TTC549 (cell line): Measurements from ENCODE around the gene CIITA.
"Not testable (repeated sequence)": the region's sequence is repeated elsewhere in the genome, so short reads cannot be mapped to it uniquely, and the experiment has no call there.

Experiments used
- FAIRE-seq: peaks from 2 replicates; lab custom pipeline; 2012; peaks lifted over from hg19 to GRCh38; lab: Jason Lieb, UNC

The CIITA gene

GRCh38 chr16:10936272-10936984, 59.4 kb downstream of the CIITA start:
- no peak for FAIRE-seq

DNA sequence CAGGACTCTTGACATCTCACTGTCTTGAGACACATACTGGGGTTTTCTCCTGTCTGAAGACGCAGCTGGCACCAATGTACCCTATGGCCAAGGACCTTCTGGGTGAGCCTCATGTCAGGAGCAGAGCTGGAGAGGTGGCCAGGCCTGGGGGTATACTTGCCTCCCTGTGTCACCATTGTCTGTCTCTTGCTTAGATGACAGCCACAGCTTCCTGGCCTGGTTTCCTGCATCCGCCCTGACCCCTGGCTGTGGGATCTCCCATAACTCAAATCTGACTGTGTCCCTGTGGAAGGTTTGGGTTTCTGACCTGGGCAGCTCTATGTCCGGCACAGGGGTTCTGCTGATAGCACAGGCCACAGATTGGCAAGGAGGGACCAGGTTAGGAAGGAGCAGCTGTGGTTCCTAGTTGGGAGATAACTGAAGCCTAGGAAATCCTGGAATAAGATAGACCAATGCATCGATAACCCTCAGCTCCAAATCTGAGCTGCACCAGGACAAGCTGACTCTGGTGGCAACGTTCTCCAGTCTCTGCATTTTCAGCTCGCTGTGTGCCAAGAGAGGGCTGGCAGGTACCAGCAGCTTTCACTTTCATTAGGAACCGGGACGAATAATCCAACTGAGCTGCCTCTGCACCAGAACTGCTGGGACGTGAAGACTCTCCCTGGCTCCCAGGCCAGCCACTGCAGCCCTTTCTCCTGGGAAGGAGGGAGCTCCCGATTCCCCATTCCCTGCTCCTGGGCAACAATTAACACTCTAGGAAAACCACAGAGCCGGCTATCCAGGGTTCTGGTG, 60.3 kb downstream of the CIITA start:
- FAIRE-seq, result no peak

DNA sequence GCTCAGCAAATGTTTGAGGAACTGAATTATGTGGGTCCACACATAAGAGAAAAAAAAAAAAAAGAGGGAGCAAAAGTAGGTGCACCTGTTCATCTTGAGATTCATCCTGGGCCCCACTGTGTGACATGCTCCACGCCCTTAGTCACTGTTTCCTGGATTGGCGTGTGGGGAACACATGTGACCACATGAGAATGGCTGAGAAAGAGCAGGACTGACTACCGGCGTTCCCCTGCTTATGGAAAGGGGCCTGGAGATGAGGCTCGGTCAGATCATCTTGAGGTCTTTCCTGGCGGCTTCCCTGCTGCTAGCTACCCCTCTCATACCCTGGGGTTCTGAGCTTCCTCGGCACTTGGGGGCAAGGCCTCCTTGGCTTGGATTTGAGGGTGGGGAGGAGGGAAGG, 61.3 kb downstream of the CIITA start:
- no peak for FAIRE-seq

- no peak for FAIRE-seq
These were observed 62.0 kb downstream of the CIITA start for GRCh38 chr16:10938796-10939648.

DNA sequence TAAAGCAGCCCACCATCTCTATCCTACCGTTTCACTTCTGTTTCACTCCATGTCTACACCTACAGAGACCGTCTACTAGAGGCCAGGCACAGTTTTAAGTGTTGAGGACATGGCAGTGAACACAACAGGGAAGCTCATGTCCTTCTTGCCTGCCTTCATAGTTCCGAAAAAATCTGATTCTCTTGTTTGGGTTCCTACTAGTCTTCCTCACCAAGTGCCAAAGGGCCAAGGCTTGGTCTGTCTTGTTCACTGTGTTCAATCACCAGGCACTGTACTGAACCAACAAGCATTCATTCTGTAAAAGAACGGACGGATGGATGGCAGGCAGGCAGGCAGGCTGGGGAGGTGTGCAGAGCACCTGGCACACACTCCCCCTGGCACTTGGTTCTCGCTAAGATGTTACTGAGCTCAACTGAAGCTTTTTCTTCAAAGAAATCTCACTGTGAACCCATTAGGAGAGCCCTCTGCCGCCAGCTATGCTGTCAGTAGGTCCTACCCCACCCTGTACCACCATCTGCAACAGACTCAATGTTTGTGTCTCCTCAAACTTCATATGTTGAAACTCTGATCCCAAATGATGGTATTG, 62.7 kb downstream of the CIITA start:
- FAIRE-seq, result no peak

DNA sequence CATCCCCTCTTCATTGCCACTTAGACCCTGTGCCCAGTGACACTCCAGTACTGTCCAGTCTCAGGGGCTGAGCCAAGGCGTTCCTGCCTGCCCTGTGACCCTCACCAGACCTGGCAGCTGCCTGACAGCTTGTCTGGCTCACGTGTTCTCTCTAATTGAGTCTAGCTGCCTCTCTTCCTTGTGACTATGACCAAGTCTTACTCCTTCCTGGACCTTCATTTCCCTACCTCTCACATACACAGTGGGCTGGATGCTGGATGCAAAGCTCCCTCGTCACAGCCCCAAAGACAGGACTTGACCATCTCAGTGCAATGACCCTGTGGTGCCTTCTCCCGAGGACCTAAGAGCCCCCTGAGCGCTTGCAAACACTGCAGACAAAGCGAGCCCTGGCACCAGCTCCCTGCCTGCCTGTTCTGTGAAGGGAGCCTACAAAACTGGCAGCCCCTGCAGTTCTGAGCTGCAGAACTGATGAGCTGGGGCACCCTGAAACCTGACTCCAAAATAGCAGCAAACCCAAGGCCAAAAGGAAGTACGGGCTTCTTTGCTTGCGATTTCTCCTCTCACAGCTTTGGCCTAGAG, 63.6 kb downstream of the CIITA start:
- FAIRE-seq, result no peak

DNA sequence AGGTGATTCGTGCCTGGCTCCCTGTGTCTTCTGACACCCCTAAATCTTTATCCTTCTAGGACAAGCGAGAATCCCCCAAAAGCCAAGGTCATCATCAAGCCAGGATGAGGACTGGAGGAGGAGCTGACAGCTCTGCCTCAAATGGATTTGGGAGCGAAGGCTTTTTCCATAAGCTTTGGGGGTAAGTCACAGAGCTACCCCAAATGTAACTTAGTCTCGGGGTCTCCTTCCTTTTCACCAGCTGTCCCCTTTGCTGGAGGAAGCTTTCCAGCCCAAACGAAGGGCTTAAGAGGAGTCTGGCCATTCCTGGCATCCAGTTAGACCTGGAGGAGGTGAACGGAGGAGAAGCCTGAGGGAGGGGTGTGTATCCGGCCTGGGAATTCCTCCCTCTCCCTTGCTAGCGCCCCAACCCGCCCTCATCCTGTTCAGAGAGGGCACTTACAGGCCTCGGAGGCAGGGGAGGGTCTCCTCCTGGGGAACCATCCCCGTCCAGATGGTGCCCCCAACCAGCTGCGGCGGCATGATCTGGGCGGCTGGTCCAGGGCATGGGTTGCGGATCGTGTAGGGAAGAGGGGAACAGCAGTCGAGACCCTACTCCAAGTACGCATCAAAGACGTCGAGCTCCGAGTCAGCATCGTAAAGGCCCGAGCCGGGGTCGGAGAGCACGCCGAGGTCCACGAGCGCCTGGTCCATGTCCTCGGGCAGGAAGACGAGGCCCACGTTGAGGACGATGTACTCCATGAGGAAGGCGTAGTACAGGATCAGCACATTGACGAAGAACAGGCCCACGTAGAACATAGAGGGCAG, 64.3 kb downstream of the CIITA start:
- FAIRE-seq, result no peak

- FAIRE-seq, result not testable (repeated sequence)
These were observed 64.9 kb downstream of the CIITA start for GRCh38 chr16:10941935-10942351.

DNA sequence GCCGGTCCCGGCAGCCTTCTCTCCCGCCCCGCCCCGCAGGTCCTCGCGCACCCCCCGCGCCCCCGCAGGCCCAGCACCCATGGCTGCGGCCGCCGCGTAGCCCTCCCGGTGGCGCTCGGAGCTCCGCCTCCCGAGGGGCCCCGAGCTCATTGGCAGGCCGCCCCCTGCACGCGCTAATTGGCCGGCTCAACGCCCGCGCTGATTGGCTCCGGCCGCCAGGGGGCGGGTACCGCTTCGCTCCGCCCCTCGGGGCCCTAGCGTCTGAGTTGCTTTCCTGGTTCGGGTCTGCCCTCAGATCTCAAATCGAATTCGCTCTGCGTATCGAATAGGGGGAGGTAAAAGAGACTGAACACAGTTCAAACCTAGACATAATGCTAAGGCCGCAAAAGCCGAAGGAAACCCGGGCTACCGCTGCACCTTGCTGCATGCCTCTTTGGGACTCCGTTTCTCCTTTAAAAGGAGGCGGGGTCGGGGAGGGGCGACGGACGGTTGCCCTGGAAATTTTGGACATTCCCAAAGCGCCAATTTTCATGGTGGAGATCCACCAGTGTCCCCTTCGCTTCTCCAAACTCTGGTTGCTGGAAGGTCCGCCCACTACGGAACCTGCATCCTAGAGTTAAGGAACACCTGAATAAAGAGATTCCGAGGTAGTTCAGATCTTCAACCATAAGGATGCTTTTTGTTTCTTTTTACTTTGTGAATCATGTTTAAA, 65.5 kb downstream of the CIITA start, which contains the start of gene DEXI:
TSS of gene DEXI (minus strand) at position 117 of the 712 bp plus-strand sequence. CDS start 463 bp downstream, outside the sequence.
- no peak for FAIRE-seq

- no peak for FAIRE-seq
These were observed 66.0 kb downstream of the CIITA start for GRCh38 chr16:10943064-10943353.

DNA sequence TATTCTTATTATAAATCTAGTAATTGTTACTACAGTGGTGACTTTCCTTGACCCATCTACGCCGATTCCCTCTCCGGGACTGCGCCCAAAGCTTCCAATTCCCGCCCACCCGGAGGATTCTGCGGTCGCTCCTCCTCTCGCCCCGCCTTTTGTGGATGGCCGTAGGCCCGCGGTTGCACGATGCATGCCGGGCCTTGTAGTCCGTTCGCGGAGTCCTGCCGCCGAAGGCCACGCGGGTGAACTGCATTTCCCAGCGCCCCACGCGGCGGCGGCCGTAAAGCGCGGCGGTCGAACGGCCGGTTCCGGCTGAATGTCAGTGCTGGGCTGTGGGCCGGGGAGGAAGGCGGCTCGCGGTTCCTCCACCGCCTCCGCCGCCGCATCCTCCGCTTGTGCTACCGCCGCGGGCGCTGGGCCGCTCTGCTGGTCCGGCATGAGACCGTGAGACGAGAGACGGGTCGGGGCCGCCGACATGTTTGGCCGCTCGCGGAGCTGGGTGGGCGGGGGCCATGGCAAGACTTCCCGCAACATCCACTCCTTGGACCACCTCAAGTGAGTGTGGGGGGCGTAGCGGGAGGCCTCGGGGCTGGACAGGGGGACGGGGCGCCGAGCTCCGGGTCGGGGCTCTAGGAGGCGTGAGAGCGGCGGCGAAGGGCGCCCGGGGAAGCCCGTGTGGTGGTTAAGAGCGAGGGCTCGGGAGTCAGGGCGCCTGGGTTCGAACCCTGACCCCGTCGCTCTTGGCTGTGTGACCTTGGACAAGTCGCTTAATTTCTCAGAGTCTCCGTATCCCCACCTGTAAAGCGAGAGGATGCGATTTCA, 67.5 kb downstream of the CIITA start, which contains the start of gene CLEC16A:
TSS of gene CLEC16A (plus strand) at position 316 of the 816 bp plus-strand sequence. CDS start at position 470, 154 bp downstream.
- peak; percentile 72 for FAIRE-seq

- FAIRE-seq, result no peak
These were observed 68.2 kb downstream of the CIITA start for GRCh38 chr16:10945065-10945787.

DNA sequence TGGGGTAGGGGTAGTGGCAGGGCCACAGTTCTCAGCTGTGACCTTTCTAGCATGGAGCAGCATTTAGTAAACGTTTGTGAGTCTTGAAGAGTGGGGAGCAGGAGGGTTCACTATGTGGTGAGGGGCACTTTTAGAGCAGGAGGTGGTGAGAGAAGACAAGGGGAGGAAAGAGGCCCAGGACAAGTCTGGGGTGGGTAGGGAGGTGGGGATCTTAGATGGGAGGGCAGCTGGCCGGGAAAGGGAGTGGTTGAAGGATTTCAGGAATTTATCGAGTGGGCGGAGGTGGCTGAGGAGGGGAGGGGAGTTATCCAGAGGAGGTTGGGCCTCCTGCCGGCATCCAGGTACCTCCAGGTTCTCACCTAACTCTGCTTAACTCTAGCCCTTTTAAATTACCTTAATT, 69.3 kb downstream of the CIITA start:
- no peak for FAIRE-seq

GRCh38 chr16:10947211-10947787, 70.3 kb downstream of the CIITA start:
- no peak for FAIRE-seq

GRCh38 chr16:10949424-10949970, 72.5 kb downstream of the CIITA start:
- FAIRE-seq, result no peak

DNA sequence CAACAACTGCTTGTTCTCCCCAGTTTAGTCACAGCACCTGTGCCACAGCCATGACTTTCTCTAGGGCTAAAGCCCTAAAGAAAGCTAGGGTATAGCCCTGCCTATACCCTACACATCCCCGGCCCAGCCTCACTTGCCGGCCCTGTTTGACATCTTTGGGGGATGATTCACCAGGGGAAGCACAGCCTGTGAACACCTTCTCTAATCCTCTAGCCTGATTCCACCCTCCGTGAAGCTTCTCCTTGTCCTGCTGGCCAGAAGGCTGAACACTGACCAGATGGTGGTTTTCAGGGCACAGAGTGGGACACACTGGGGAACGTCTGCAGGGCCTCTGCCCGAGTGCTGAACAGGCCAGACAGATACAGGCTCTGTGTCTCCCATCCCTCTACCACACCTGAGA, 73.4 kb downstream of the CIITA start:
- no peak for FAIRE-seq

DNA sequence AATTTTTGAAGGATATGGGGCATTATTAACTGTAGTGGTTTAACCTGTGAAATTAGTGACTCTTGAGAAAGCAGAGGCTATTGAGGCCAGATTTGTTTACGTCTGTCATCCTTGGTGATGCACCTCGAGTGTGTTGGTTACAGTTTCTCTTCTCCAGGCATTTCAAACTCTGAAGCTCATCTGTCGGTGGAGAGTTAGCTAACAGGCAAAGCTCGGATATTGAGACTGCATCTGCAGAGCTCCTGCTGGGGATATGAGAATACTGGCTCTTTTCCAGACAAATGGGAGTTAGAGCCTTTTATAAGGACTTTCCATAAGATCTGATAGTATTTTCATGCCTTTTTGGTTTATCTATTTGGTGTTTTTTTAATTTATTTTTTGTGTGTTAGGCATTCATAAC, 74.0 kb downstream of the CIITA start:
- FAIRE-seq, result no peak

DNA sequence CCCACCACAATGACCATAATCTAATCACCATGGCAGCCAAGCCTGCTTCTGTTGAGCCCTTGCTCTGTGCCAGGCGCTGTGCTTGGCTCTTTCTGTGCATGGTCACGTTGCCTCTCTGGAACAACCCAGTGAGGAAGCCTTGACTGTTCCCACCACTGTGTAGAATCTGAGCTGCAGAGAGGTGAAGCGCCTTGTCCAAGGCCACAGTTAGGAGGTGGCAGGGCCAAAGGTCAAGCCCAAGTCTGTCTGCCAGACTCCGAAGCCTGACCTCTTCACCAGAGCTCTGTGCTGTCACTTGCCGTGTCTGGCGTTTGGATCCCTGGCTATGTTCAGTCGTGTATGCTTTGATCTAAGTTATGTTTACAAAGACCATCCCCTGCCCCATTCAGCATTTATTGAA, 77.9 kb downstream of the CIITA start:
- FAIRE-seq, result no peak
